HG03103 (cell line): ENCODE results near the gene PSME1.
"Not testable (repeated sequence)": the region's sequence is repeated elsewhere in the genome, so short reads cannot be mapped to it uniquely, and the experiment has no call there.

Source experiments
- ATAC-seq: cut with Tn5 transposase; IDR thresholded peaks from one replicate; pipeline ENCODE4 v1.9.1; 2021; ENCODE audit warnings: low read depth; ENCODE audit not compliant: unreplicated experiment

PSME1 gene

DNA sequence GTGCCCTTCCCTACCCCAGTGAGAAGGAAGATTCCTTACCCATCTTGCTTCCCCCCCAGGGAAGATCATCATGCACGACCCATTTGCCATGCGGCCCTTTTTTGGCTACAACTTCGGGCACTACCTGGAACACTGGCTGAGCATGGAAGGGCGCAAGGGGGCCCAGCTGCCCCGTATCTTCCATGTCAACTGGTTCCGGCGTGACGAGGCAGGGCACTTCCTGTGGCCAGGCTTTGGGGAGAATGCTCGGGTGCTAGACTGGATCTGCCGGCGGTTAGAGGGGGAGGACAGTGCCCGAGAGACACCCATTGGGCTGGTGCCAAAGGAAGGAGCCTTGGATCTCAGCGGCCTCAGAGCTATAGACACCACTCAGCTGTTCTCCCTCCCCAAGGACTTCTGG lies 32.5 kb upstream of the PSME1 start:
- ATAC-seq = no peak

DNA sequence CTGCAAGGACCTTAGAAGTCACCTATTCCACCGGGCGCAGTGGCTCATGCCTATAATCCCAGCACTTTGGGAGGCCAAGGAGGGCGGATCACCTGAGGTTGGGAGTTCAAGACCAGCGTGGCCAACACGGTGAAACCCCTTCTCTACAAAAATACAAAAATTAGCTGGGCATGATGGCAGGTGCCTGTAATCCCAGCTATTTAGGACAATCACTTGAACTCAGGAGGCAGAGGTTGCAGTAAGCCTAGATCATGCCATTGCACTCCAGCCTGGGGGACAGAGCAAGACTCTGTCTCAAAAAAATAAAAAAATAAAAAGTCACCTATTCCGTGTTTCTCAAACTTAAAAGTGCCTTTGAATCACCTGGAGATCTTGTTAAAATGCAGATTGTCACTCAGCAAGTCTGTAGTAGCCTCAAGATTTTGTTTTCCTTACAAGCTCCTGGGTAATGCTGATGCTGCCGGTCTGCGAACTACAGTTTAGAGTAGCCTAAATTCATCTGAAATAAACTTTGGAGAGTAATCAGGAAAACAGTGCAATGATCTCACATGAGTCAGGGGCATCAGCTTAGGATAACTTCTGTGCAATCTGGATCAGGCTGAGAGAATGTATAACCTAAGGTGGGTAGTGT lies 30.3 kb upstream of the PSME1 start:
- not testable (repeated sequence) for ATAC-seq

DNA sequence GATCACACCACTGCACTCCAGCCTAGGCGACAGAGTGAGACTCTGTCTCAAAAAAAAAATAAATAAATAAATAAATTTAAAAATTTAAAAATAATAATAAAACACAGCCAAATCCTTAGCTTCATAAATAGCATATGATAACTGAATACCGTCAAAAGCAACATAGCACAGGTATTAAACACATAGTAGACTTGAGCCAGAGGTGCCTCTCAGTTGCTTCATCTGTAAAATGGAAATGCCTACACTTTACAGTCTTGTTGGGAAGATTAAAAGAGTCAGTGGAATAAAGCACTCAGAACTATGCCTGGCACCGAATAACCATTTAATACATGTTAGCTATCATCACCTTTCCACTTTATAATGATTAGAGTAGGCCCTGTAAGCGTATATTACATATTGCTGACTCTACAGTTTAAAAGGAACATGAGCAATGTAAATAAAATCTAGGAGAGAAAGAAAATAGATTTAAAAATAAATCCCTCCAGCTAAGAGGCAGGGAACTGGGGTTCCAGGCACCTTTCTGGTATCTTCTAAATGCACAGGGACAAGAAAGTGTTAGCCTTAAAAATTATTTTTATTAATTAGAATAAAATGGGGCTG lies 29.2 kb upstream of the PSME1 start:
- no peak for ATAC-seq

DNA sequence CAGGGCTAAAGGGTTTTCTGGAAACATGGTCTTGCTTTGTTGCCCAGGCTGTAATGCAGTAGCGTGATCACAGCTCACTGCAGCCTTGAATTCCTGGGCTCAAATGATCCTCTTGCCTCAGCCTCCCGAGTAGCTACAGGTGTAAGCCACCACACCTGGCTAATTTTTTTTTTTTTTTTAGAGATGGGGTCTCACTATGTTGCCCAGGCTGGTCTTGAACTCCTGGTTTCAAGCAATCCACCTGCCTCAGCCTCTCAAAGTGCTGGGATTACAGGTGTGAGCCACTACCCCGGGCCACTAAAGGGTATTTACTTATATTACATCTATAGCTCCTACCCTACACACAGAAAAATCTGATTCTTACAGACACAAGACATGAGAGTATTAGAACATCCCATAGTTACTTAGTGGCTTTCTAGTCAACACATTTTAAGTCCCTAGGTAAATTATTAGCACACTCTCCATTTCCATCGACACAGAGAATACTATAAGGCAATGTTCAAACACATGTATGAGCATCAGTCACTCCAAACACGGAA lies 27.6 kb upstream of the PSME1 start:
- peak; percentile 9 for ATAC-seq

DNA sequence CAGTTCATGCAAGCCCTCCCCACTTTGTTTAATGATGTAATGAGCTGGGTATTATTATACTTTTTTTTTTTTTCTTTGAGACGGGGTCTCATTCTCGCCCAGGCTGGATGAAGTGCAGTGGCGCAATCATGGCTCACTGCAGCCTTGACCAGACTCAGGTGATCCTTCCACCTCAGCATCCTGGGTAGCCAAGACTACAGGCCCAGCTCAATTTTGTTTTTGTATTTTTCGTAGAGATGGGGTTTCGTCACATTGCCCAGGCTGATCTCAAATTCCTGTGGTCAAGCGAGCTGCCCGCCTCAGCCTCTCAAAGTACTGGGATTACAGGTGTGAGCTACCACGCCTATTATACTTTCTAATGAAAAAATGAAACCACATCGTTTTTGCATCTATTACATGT lies 25.9 kb upstream of the PSME1 start:
- no peak for ATAC-seq

DNA sequence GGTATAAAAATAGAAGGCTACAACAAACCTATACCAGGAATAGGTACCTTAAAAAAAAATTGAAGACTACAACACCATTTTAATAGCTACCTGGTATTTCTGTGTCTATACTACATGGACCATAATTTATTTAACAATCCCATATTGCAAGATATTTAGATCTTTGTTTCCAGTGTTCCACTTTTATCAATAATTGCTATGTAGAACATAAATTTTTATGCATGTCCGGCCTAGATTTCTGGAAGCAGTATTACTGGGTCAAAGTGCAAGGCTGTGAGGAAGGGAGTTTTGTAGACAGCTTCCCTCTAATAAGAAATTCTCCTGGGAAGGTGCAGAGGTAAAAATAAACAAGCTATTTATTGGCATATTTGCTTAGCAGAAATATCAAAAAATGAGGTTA lies 25.5 kb upstream of the PSME1 start:
- no peak for ATAC-seq

DNA sequence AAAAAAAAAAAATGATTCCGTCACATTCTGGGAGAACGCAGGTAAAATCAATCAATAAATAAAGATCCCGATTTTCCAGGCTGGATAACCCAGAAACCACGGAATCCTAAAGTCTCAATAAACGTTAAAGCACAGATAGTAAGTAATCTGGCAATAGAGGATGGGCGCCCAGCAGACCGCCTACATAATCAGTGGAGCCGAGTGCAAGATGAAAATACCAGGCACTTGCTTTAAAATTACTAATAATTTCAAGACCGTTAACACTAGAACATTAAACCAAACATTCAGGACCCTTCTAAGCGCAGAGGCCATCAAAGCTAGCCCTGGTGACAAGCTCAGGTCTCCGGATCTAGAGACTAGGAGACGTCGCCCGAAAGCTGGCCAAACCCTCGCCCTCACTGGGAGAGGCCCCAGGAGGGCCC lies 22.6 kb upstream of the PSME1 start:
- ATAC-seq = no peak

DNA sequence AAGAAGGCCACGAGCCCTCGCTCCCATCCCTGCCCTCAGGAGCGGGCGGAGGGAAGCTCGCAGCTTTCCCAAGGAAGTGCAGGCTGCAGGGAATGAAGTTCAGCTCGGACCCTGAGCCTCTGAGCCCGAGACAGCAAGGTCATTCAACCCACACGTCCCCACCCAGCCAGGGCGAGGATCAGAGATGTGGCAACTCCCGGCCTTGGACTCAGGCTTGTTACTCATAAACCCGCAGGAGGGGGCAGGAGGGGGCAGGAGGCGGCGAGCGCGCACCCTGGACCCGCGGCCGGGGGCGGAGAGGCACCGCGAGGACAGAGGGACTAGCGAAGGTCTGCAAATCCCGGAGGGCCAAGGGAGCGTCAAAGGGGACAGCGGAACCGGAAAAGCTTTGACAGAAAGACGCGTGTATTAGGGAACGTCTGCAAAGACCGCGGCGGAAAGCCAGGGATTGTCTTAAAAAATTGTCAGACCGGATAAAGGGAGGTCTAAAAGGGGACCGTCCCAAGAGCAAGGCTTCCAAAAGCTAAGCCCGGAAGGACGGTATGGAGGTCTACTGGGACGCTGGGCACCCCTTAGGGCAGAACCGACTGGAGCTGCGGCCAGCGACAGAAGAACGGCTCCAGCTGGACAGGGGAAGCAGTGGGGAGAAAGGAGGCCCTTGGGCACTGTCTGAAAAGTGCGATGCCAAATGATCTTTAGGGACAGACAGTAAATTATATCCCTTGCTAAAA lies 22.0 kb upstream of the PSME1 start:
- ATAC-seq = peak; percentile 22

DNA sequence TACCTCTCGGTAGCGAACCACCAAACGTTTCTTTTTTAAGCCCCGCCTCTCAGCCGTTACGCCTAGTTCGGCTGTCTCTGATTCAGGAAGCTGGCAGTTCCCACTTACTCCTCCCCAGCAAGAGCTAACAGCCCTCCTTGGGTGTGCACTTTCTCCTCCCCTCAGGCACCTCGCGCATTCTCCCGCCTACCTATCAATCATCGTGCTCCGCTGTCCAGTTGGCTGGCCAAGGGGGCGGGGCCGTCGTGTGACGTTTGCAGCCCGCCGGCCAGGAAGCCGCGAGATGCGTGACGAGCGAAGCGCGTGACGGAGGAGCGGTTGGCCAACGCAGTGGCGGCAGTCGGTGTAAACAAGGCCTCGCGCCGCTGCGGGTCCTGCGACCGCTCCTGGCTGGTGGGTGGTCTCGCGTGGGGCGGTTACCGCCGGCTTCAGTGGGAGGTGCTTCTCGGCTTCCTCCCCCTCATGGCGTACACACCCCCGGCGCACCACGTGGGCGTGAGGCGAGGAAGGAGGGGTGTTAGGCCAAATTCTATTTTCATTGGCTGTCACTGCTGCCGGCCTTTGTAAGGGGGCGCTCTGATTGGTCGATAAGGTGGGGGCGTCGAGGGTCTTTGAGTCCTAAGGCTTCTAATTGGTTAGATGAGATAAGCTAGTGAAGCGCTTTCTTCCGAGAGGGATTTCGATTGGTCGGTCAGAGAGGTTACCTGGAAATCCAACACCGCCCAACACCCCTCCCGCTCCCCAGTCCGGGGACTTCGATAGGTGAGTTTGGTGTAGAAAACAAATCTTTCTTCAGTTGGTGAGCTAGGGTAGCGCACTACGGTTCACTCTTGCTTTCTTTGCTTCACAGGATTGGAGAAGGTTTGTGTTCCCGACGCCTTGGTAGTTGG lies 21.2 kb upstream of the PSME1 start, which contains the start of the genes DCAF11 and NRL:
Gene DCAF11 (plus strand): TSS at position 246 of the 890 bp plus-strand sequence. CDS start 818 bp downstream, outside the sequence.
Gene NRL (minus strand): TSS at position 418 of the 890 bp plus-strand sequence. CDS start 32,101 bp downstream, outside the sequence.
- ATAC-seq = peak; percentile 72

DNA sequence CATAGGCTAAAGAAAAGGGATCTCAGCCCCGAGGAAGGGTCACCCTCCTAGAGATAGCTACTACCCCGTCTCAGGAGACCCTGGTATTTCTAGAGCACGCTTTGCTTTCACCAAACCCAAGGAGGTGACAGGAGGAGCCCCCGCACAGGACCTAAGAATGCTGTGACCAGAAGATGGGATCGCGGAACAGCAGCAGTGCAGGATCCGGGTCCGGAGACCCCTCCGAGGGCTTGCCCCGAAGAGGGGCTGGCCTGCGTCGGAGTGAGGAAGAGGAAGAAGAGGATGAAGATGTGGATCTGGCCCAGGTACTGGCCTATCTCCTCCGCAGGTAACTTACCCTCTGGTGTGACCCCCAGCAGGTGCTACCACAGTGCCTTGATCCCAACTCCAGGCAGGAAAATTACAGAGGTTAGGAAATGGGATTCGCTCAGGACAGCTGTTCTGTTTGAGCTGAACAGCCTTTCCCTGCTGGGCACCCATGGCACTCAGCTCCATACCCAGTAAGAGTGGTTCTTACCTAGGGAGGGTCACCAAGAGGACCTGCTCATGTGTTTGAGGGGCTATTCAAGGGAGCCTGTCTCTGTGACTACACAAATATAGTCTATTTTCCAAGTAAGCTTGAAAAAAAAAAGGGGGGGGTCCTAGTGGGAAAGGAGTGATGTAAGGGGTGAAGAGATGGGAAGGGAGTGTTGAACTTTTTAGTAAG lies 20.4 kb upstream of the PSME1 start:
- ATAC-seq = no peak

DNA sequence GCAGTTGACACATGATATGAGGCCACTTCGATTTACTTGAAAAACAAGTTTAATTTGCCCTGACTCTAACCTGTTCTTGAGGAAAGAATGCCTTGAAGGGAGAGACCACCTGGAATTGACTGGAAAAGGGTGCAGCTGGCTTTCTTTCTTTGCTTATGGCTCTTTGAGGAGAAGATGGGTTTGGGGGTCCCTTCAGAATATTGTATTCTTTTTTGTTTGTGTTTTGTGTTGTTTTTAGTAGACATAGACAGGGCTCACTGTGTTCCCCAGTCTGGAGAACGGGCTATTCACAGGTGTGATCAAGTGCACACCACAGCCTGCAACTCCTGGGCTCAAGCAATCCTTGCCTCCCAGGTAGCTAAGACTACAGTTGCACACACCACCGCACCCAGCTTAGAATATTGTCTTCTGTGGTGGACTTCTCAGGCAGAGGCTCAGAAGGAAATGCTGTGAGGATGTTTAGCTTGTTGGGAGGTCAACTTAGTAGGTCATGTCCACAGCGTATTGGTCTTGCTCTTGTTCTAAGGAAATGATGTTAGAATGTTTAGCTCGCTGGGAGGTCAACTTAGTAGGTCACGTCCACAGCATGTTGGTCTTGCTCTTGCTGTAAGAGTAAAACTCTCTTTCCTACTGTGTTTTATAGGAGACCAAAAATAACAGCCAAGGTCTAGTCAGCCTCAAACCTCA lies 19.7 kb upstream of the PSME1 start:
- ATAC-seq = no peak

DNA sequence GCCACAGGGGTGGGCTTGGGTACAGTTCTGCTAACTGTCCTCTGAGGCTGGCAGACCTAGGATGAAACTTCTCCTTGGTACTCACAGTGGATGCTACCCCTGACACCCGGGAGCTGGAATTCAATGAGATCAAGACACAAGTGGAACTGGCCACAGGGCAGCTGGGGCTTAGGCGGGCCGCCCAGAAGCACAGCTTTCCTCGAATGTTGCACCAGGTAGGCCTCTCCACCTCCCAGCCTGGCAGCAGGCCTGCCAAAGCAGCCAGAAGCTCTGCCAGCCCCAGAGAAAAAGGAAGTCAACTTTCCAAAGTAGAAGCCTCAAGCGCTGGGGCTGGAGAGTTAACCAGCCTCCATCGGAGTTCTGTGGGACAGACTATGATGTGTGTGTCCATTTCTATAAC lies 18.8 kb upstream of the PSME1 start:
- ATAC-seq = no peak

DNA sequence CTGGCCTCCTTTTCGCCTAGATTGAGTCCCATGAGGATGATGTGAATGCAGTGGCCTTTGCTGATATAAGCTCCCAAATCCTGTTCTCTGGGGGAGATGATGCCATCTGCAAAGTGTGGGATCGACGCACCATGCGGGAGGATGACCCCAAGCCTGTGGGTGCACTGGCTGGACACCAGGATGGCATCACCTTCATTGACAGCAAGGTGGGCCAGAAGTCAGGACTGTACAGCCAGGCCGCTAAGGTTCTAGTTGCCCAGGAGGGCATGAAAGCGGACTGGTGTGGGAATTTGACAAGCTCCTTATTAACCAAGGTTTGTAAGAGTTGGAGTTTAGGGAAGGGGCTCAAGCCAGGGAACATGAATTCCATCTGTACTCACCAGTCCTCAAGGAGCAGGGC lies 16.3 kb upstream of the PSME1 start:
- no peak for ATAC-seq

DNA sequence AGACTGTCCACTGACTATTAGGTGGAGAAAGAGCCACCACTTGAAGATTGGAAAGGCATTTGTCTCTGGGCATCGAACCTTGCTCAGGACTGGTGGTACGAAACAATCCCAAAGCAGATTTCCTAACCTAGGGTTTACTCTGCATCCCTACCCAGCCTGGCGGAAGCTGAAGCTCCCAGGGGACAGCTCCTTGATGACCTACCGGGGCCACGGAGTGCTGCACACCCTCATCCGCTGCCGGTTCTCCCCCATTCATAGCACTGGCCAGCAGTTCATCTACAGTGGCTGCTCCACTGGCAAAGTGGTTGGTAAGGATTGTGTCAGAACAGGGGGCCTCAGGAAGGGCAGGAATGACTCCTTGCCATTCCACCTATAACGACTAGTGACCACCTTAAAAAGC lies 14.8 kb upstream of the PSME1 start:
- ATAC-seq = no peak

DNA sequence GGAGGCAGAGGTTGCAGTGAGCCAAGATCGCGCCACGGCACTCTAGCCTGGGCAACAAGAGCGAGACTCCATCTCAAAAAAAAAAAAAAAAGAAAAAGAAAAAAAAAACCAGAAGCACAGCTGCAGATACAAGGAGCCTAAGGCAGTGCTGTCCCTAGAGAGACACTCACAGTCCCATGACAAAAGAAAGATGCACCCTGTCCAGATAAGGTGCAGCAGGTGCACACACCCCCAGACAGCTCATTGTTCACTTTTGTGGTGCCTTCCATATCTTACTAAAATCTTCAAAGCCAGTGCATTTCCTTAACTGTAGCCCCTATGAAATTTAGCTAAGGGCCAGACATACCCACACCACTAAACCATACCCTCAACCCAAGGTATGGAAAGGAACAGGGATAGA lies 13.6 kb upstream of the PSME1 start:
- no peak for ATAC-seq

DNA sequence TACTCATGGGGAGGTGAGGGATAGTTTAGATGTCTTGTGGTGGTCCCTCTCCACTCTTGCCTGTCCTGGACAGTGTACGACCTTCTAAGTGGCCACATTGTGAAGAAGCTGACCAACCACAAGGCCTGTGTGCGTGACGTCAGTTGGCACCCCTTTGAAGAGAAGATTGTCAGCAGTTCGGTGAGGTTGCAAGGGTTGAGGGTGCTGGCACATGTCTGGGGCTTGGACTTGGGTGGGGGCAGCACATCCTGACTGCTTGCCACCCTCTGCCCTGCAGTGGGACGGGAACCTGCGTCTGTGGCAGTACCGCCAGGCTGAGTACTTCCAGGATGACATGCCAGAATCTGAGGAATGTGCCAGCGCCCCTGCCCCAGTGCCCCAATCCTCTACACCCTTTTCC lies 13.1 kb upstream of the PSME1 start:
- ATAC-seq = no peak

DNA sequence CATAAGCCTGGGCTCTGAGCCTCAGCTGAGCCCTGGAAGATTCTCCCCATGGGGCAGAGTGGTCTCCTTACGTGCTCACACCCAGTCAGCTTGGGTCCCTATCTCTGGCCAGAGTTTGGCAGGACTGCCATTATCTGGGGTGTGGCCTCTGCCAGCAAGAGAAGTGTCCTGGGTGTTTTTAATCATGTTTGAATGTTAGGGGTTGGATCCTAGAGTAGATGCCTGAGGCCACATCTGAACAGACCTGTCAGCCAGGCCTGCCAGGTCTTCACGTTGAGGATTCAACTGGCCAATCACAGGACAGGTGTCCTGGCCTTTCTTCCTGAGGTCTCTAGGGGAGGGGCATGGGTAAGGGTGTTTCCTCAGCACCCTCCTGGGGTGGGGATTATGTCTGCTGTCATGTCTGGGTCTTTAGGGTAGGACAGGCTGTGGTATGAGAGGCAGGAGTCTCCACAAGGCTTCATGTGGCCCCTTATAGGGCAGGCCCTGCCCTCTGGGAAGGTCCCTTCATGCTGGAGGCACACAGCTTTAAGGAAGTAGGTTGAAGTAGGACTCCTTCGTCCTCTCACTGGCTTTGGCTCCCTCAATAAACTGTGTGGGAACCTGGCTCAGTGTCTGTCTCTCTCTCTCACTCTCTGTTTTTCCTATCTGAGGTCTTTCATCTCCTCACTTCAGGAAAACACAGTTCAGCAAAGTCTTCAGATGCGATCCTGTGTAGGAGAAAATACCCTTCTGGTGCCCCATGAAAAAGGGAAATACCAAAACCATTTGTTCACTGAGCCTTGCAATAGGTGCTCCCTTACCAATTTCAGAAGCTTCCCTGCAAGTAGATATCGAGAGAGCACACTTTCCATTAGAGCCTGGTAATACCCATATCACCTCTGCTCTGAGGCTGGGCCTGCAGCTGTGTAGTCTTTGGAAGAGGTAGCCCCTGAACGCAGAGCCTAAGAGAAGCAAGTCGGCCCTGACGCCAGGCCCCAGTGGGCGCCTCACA lies 12.3 kb upstream of the PSME1 start:
- no peak for ATAC-seq

DNA sequence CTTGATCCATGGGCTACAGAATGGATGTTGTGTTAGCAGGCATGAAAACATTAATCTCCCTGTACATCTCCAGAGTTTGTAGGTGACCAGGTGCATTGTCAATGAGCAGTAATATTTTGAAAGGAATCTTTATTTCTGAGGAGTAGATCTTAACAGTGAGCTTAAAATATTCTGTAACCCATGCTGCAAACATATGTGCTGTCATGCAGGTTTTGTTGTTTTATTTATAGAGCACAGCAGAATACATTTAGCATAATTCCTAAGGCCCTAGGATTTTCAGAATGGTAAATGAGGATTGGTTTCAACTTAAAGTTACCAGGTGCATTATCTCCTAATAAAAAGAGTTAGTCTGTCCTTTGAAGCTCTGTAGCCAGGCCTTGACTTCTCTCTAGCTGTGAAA lies 9.1 kb upstream of the PSME1 start:
- no peak for ATAC-seq
